ENCODE data around the gene TANK.
"Not testable (repeated sequence)": the region's sequence is repeated elsewhere in the genome, so short reads cannot be mapped to it uniquely, and the experiment has no call there.

Gene TANK

DNA sequence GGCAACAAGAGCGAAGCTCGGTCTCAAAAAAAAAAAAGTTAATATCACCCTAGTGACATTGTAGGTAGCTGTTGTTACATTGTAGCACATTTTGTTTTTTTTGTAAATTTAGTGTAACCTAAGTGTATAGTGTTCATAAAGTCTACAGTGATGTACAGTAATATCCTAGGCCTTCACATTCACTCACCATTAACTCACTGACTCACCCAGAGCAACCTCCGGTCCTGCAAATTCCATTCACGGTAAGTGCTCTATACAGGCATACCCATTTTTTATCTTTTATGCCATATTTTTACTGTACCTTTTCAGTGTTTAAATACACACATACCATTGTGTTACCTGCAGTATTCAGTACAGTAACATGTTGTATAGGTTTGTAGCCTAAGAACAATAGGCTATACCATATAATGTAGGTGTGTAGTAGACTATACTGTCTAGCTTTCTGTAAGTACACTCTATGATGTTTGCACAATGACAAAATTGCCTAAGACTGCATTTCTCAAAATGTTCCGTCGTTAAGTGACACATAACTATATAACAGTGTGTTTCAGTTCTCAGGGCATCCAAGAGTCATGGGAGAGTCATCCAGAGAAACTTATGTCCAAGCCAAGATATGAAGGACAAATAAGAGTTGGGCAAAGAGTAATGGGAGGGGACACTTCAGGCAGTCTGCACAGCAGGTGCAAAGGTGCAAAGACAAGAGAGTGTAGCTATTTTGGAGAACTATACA lies 68.4 kb downstream of the TANK start:
- DNase-seq (ENCODE audit: low read depth, low spot score) = no peak

DNA sequence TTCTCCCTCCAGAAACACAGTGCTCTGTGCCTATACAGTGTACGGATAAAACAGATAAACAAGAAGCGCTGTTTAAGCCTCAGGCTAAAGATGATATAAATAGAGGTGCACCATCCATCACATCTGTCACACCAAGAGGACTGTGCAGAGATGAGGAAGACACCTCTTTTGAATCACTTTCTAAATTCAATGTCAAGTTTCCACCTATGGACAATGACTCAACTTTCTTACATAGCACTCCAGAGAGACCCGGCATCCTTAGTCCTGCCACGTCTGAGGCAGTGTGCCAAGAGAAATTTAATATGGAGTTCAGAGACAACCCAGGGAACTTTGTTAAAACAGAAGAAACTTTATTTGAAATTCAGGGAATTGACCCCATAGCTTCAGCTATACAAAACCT lies 70.7 kb downstream of the TANK start:
- DNase-seq (ENCODE audit: low read depth, low spot score) = no peak

DNA sequence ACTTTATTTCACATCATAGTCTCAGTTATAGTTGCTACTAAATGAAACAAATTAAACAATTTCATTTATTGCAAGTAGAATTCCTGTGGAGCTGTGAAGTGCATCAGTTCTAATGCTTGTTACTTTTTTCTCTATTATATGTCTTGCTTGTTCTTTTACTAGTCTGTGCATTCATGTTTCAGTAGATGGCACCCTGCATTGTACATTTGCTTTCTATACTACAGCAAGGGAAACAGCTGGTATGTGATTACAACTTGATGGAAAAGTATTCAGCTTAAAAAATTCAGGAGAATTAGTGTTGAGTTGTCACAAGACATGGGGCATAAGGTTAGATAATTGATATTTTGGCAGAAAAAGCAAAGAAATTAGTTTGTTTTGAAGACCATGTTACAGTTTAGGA lies 72.3 kb downstream of the TANK start:
- DNase-seq (ENCODE audit: low read depth, low spot score) = no peak

DNA sequence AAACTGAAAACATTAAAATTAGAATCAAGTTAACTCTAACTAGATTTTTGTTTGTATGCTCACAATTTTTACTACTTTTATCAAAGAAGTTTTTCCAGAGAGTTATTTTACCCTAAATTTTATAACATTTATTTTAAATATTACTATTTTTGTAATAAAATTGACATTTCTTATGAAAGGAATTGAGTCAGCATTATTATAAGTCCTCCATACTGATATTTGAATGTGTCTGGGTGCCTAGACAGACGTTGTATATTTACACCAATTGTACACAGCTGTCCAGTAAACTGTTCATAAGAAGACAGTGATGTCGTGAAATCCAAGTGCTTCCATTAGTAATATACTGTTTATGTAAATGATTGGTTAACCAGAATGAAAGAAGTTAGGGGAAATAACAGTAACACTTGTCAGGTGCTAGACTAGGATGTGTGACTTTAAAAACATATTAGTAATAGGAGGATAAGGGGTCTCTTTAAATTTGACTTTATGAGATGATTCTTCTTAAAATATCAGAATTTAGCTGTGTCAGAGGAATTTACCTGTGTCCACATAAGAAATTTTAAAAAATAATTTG lies 73.7 kb downstream of the TANK start:
- no peak for DNase-seq (ENCODE audit: low read depth, low spot score)

DNA sequence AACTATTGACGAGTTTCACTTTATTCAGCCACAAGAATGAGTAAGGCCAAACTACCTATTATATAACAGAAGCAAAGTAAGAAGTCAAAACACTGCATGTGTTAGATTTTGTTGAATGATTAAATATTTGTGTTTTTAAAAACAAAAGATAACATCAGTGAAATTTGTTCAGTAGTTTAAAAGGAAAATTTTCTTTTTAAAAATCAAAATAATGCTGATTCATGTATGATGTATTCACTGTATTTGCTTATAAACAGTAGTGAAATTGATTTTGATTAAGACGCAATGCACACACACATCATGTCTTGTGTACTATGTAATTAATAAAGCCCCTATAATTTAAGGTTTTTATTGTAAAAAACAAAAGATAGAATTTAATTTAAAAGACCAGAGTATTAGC lies 74.4 kb downstream of the TANK start:
- no peak for DNase-seq (ENCODE audit: low read depth, low spot score)

DNA sequence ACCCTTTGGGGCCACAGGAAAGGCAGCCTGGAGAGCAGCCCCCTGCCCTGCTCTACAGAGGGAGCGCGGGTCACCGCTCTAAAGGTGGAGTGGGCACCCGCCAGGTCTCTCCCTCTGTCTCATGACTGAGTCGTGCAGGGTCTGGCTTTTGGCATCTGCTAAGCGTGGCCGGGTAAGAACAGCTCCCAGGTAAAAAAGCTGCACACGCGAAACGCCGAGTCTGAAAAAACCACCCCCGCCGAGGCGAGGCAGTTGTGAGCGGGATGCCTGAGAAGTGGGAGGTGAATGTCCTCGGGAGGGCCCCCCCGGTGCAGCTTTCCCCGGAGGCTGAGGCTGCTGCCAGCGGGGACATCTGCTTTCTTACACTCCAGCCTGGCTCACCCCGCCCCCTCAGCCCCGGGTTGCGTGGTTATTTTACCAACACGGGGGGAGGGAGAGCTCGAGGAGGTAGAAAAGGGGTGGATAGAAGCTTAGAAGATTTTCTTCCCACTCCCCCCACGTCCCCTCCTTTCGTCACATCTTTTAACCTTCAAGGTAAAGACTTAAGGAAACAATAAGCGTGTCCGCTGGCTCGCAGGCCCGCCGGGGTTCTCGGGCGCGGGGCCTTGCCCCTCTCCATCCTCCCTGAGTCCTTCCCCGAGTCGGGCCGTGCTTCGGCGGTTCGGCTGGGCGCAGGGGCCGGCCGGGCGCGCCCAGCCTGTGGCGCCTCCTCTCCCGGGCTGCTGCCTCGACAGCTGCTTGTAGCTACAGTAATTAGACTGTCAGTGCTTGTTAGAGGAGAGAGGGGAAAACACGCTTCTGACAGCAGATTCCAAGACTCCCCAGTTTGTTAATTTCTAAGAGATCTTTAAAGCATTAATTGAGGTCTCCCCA lies 77.4 kb downstream of the TANK start:
- DNase-seq (ENCODE audit: low read depth, low spot score) = peak; percentile 76

DNA sequence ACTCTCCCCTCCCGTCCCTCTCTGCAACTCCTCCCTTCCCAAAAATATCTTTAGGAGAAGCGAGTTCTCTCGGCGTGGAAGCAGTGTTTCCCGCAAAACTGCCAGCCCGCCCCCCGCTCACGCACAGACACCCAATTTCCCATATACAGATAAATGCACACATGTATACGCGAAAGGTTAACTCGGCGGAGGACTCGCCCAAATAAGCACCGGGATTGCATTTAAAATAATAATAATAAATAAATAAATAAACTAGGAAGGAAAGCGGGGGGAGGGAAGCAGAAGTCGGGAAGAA lies 78.0 kb downstream of the TANK start:
- DNase-seq (ENCODE audit: low read depth, low spot score) = no peak

DNA sequence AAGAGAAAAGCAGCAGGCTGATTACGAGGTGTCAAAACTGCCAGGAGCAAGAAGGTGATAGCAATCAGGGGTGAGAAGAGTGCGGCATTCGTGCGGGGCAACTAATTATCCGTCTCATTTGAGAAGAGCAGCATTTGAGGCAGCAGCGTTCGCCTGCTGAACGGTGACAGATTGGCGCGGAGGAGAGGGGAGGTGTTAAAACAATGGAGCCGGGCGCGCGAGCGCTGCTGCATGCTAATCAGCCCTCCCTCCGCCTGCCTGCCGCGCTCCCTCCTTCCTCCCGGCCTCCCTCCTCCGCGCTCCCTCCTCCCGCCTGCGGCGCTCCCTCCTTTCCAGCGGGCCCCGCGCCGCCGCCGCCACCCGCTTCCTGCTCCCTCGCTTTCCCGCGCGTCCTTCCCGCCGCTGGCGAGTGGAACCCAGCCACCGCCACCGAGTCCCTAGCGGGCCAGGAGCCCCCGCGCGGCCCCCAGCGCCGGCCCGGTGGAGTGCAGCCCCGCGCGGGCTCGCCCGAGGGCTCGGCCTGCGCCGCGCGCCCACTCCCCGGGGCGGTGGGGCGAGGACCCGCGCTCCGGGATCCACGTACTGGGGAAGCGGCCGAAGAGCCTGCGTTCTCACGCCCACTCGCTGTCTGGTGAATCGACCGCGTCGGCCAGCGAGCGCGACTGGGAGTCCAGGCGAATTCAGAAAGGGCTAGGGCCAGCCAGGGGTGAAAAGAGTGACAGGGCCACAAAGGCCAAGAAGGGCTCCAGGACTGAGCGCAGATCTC lies 78.5 kb downstream of the TANK start:
- DNase-seq (ENCODE audit: low read depth, low spot score) = peak; percentile 78

DNA sequence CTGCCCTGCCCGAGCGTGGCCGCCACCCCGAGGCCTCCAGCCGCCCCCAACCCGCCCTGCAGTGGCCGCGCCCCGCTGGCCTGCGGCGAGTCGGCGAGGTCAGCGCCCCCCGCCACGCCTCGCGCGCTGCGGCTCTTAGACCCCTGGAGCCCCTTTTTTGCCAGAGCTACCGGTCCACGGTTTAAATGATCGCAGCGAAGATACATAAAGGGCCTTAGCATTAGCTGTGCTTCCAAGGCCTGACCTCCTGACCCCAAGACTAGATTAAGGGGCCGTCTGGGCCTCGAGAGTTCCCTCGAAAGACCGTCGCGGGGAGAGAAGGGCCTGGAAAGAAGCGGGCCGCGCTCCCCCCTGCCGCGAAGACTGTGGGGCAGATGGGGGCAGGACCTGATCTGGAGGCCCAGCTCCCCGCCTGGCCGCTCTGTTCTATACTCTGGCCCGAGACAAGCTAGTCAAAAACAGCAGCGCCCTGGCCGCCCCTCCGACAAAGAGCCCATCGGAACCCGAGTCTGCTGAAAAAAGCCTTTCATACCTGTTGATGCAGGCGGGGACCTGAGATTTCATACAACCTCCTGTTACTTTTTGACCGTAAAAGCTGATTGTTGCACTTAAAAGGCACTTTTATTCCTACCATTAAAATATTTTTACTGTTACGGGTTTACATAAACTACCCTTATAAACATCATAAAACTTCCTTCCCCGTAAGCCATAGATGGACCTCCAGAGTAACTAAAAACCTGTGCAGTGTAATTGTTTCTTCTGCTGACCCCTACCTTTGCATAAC lies 79.3 kb downstream of the TANK start:
- DNase-seq (ENCODE audit: low read depth, low spot score) = no peak

DNA sequence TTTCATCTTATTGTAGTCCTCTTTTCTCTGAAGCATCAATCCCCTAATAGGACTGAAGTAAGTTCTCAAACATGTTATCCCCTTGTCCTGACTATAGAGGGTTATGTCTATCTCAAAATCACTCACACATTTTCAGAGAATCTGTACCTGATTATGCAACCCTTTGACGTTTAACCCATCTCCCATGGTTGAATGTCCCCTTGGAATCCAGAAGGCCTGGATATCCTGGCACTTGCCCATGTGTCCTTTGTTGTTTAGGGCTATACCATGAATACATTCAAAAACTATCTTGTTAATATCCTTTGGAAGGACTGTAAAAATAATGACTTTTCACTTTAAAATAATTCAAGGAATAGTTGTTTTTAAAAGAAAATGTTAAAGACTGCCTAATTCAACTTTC lies 81.7 kb downstream of the TANK start:
- DNase-seq (ENCODE audit: low read depth, low spot score) = no peak

DNA sequence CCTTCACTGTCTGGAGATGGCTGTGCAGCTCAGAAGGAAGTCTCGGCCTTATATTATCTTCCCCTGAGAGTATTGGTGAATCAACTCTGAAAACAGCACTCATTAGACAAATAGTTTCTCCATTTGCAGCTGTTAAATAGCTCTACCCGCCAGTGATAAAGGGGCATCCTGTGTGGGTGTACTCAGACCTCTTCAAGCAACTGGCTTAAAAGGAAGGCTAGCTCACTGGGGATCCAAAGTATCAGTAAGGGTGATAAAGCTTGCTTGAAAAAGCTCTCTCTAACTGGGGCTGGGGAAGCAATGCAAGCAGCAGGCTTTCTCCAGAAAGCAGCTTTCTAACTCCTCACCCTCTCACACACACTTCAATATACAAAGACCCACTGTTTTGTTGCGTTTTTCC lies 83.1 kb downstream of the TANK start:
- DNase-seq (ENCODE audit: low read depth, low spot score) = no peak

DNA sequence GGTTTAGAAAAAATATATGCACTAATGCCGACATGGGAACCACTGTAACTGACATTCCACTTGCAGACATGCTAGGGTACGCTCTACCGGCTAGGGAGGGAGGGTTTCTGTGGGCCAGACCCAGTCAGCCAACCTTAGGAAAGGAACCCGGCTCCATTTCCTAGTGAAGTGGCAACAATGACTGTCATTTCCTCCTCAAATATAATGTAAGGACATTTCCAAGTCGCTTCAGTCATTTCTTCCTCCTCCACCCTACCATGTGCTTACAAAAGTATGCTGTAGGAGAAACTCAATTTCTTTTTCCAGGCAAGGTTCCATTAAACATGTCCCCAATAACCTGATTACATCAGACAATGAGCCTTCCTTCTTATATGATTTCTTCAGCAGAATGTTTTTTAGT lies 83.7 kb downstream of the TANK start:
- DNase-seq (ENCODE audit: low read depth, low spot score) = no peak

DNA sequence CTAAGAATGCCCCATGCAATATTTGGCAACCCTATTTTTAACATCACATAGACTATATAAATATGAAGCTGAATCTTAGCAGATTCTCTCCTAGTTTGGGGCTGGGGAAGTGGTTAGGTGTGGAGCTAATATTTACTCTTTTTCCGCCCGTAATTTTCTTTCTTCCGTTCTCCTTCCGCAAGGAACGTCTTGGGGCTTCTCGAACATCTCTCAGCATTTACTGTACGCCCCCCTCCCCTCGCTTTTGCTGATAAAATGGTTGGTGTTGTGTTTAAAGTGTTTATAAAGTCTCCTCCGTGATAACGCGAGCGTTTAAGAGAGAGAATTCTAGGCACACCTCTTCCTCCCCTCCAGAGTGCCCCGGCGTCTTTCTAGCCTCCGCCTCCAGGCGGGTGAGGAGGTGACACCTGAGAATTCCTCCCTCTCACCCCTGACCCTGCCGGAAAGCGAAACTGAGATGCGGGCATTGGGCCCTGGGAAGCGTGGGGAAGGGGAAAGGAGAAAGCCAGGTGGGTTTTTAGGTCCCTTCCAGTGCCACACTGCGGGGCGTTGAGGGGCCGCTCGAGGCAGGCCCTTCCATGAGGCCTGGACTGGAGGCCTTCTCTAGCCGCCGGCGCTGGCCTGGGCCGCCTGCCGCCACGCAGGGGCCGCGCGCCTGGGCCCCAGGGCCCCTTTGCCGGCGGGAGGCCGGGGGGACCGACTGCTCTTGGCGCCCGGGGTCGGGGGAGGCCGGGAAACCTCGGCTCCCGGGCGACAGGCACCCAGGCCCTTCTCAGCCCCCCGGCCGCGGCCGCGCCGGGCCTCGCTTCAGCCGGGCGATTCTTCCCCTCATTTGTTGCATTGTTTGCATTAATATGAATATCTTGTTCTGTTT lies 84.4 kb downstream of the TANK start:
- not testable (repeated sequence) for DNase-seq (ENCODE audit: low read depth, low spot score)

DNA sequence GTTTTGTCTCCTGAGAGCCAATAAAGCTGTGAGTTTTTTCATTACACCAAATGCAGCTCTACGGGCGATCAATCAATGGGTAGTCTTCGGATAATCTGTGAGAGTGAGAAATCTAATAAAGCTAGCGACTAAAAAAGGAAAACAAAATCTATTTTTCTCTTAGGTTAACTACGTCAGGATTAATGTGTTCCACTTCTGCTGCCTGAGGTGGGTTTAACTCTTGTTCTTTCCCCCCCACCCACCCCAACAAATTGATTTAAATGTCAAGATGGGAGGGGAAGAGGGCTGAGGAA lies 85.0 kb downstream of the TANK start:
- no peak for DNase-seq (ENCODE audit: low read depth, low spot score)

DNA sequence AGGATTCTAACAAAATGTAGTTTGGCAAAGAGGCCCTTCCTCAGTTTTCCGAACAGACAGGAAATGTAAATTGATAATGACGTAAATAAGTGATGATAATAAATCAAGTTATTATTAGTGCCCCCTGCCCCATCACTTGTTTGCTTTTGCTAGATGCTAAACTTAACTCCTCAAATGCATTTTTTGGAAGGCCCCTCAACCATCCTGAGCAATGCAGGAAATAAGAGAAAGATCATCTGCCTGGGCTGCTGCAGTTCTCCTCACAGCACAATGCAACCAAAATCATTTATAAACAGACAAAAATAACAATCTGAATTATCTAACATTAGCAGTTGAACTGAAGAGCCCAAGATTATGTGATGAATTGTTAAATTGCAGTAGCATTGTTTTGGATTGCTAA lies 85.4 kb downstream of the TANK start:
- no peak for DNase-seq (ENCODE audit: low read depth, low spot score)

DNA sequence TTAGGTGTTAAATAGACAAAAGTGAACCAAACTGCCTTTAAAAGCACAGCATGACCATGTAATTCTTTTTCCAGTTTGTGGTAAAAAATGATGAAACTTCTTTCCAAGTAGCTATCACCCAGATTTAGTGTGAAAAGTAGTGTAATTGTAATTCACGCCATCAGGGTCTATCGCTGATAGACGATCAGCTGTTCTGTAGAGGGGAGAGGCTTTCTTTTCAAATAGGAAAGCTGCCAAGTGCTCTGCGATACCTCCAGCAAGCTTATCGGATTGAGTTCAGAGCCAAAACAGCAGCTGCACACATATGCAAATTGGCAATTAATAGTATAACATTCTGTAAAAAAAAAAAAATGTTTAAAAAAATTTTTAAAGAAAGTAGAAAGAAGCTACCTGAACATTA lies 86.1 kb downstream of the TANK start:
- DNase-seq (ENCODE audit: low read depth, low spot score) = no peak

DNA sequence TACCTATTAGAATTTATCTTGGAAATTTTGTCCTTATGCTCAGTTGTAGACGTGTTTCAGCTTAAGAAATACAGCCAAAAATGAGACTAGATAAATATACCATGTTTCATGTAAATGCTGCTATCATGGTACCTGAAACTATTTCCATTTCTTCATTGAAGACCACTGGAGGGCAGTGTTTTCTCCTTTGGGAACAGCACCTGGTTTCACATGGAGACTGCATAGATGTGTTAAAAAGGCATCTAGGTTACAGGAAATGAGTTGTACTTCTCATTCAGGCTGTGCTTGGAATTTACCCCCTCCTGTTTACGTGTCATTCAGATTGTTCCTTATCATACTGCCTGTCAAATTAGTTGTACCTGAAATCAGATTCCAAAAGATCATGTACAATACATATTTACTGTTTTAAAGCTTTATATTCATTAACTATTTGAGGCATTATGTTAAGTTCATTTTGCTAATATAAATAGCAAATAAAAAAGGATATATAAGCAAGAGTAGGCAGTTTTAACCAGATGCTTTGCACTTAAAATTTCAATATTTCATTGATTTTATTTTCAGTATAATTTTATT lies 90.7 kb downstream of the TANK start:
- peak; percentile 67 for DNase-seq (ENCODE audit: low read depth, low spot score)

DNA sequence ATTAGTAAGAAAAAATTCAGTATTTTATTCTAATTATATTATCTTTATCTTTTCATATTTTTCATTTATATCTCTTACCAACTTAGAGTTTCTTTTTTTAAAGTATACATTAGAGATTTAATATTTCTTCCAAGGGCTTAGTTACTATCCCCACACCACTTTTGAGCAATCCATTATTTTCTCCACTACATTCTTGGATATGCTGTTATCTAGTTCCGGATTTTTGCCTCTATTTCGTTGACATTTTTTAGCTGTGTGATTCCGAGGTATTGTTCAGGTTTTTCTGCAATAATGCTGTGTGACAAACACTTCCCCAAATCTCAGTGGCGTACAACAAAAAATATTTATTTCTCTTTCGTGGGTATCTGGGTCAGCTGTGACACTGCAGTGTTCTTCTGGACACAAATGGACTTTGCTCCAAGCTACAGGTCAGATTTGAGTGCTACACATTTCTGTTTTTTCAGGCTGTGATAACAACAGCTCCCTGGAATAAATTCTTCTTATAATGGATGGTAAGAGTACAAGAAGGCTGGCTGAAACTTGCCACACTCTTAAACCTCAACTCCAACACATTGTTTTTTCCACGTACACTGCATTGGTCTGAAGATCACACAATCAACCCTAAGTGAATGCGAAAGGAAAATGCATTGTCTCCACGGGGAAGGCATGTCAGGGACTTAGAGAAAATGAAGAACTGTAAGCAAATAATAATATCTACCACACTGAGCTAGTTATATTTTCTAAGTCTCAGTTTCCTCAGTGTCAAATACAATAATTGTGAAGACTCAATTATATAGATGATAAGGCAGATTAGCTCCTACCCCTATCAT lies 97.1 kb downstream of the TANK start:
- DNase-seq (ENCODE audit: low read depth, low spot score) = no peak

DNA sequence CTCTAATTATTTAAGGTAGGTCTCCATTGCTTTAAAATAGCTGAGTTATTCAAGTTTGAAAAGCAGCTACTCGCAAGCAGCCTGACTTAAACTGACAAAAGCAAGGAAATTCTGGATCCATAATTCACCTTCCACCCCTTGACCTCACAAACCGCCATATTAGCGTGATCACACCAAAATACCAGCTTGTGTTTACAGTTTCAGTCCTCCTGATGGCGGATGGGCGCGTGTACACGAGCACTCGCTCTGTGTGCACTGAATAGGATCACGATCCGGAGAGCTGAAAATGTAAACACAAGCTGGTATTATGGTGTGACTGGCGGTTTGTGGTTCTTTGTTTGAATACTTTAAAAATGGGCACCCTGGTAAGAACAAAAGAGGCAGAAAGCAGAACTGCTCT lies 105.6 kb downstream of the TANK start:
- DNase-seq (ENCODE audit: low read depth, low spot score) = no peak

DNA sequence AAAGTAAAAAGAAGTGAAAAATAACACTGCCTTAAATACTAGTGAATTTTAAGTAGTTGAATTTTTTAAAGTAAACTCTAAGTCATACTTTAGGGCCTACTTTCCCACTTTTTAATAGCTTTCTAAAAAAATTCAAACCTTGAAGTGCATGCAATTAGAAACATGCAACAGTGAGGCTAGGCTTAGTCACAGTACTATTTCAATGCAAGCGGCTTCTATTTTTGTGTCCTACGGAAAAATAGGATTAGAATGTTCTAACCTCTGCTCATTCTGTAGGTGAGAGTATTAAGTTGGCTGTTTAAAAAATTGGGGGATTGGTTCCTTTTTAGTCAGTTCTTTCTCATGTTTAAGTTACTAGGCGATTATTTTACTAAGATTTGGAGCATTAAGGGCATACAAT lies 108.9 kb downstream of the TANK start:
- no peak for DNase-seq (ENCODE audit: low read depth, low spot score)

Measured in astrocyte of the hippocampus (primary cell).